Head of caudate nucleus (tissue), 42 donors: ENCODE measurements around the gene NELL1.
A peak's percentile ranks its signal among the peaks of the same experiment; 100 is the strongest.
"Not testable (repeated sequence)": the region's sequence is repeated elsewhere in the genome, so short reads cannot be mapped to it uniquely, and the experiment has no call there.

Source experiments
- DNase-seq, 42 donors: peaks; one replicate each; pipeline versions ENCODE4 v3.0.0 to v3.0.0-alpha.2; 2020 to 2021; ENCODE audit warnings: mixed read lengths in 7 of 42
- intact Hi-C: fragments of 100-400 bp; cut with DNase I; formaldehyde crosslinking; loops from one replicate; pipeline ENCODE4 v1.15.0; 2022

NELL1 gene

GRCh38 chr11:20844630-20845029 lies 175.2 kb downstream of the NELL1 start:
- DNase-seq: no peak
- intact Hi-C loops: no loop called here

GRCh38 chr11:20854215-20854955 lies 185.0 kb downstream of the NELL1 start:
- intact Hi-C loops: no loop called here
- no peak for DNase-seq

- DNase-seq: no peak
- intact Hi-C loops: no loop called here
These were observed 191.9 kb downstream of the NELL1 start for GRCh38 chr11:20861322-20861721.

DNA sequence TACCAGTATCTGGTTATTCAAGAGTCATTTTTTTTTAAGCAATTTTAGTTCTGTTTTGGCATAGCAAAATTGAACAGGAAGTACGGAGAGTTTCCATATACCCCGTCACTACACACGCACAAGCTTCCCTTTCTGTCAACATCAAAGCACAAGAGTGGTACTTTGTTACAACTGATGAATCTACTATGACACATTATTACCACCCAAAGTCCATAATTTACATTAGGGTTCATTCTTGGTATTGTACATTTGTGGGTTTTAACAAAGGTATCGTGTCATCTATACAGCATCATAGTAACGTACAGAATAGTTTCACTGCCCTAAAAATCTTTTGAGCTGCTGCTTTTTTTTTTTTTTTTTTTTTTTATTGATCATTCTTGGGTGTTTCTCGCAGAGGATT lies 192.9 kb downstream of the NELL1 start:
- DNase-seq, intact Hi-C loops: not testable (repeated sequence)

- no peak for DNase-seq
- intact Hi-C loops: no loop called here
These were observed 195.2 kb downstream of the NELL1 start for GRCh38 chr11:20864628-20865027.

- intact Hi-C loops: no loop called here
These were observed 195.8 kb downstream of the NELL1 start for GRCh38 chr11:20865161-20865560.

GRCh38 chr11:20869123-20869522 lies 199.7 kb downstream of the NELL1 start:
- intact Hi-C loops: no loop called here
- DNase-seq: no peak

More at GRCh38 chr11:20865161-20865560, 195.8 kb downstream of the NELL1 start:
- DNase-seq: no peak

- intact Hi-C loops: no loop called here
- DNase-seq: peak in 26 of 42 donors; percentile 4 to 74 (median 32)
These were observed 203.7 kb downstream of the NELL1 start for GRCh38 chr11:20873054-20873453.

DNA sequence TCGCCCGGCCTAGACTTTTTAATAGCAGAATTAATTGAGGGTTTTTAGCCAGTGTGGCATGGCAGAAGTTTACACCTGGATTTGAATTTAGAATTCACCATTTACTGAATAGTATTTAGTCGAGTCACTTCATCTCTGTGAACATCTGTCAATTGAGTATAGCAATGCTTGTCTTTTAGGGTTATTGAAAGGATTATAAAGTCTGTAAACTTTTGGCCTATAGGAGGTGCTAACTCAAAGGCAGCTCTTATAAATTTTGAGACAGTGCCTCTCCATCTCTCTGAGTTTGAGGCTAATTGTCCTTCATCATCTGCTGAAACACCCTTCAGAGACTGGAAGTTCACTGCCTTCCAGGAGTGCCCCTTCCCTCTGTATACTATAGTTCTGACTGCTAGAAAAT lies 205.0 kb downstream of the NELL1 start:
- intact Hi-C loops: no loop called here
- DNase-seq: no peak

DNA sequence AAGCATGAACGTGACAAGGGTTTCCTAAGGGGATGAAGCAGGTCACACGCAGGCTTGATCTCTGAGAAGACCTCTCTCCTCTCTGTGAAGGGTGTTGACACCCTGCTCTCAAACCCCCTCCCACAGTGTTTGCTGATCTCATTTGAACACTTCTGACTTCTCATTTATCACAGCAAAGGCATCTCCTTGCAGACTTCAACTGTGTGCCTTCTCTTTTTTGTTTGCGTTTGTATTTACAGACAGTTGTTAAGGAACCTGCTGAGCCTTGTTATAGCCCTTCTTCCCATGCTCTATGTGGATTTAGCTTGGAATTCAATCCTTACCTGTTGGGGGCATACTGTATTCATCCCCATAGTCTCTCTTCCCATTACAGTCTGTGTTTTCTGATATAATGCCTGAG lies 206.5 kb downstream of the NELL1 start:
- no peak for DNase-seq
- intact Hi-C loops: no loop called here

DNA sequence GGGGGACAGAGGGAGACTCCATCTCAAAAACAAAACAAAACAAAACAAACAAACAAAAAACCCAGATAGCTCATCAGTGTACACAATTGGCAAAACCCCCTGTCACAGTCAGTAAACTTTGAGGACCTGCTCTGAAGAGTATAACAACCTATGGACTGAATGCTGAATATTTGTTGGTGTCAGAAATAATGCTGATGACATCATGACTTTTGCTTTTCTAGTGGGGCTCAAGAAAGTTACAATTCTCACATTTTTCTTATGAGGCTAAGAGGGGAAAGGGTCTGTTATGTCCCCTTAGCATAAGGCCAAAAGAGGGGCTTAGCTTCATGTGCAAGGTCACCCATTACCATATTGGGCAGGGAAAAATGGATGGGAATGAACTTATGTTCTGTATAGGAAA lies 207.4 kb downstream of the NELL1 start:
- intact Hi-C loops: no loop called here

DNA sequence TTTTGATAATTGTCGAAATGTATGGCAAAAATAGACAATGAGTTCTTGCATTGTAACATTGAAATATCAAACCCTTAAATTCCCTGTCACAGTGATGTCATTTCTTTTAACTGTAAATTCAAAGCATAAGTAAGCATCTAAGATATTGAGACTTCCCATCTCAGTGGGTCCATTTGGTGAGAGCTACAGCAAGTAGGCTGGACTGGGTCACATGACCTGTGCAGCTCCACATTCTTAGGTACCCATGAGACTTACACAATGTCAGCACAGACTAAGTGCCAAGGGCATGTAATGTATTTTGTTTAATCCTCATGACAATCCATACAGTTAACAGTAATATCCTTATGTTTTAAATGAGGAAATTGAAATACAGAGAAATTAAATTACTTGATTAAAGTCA lies 210.7 kb downstream of the NELL1 start:
- DNase-seq: no peak
- intact Hi-C loops: no loop called here

More for the DNA sequence above, 207.4 kb downstream of the NELL1 start:
- no peak for DNase-seq

- no peak for DNase-seq
- intact Hi-C loops: no loop called here
These were observed 212.1 kb downstream of the NELL1 start for GRCh38 chr11:20881328-20882079.

GRCh38 chr11:20887137-20887536 lies 217.8 kb downstream of the NELL1 start:
- DNase-seq: no peak
- intact Hi-C loops: no loop called here

- intact Hi-C loops: no loop called here
- no peak for DNase-seq
These were observed 224.9 kb downstream of the NELL1 start for GRCh38 chr11:20894296-20894695.

GRCh38 chr11:20909995-20910726 lies 240.8 kb downstream of the NELL1 start:
- intact Hi-C loops: no loop called here
- DNase-seq: no peak

- no peak for DNase-seq
- intact Hi-C loops: no loop called here
These were observed 241.3 kb downstream of the NELL1 start for GRCh38 chr11:20910733-20911132.

DNA sequence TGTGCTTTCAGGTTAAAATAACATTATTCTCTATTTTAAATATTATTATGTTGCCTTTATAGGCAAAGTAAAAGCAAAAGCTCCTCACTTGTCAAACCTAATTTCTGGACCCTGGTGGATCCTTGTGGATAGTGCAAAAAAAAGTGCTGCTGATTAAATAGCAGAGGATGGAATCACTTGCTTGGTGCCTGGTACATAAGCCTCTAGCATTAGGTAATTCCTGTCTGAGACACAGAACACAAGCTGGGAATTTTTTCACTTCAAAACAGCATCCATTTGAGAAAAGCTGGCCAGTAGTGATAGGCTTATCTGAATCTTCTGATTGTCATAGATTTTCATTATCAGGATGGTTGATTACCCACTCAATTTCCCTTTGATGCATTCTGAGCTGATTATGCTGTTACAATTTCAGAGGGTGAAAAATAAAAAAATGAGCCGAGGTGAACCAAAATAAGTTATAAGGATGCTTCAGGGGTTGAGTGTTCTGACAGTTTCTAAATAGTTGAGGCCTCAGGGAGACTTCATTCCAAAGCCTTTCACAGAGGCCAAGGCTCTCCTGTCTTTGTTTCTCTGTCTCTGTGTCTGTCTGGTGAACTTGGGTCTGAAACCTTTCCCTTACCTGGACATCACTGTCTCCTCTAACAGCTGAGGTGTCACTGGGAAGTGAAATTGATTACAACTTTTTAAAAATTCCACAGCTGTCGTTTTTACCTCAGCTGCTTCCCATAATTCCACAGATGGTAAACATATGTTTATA lies 242.9 kb downstream of the NELL1 start:
- intact Hi-C loops: no loop called here
- DNase-seq: no peak

GRCh38 chr11:20912922-20913512 lies 243.6 kb downstream of the NELL1 start:
- DNase-seq: no peak
- intact Hi-C loops: no loop called here
